Ammon's horn (tissue), 1 donor: ENCODE results near the gene DIP2B.

ENCODE experiments used
- DNase-seq: peaks from one replicate; pipeline ENCODE4 v3.0.0-alpha.2; 2016; ENCODE audit warnings: low spot score

DIP2B gene

GRCh38 chr12:50771409-50771808 lies 266.6 kb downstream of the DIP2B start:
- DNase-seq = no peak

DNA sequence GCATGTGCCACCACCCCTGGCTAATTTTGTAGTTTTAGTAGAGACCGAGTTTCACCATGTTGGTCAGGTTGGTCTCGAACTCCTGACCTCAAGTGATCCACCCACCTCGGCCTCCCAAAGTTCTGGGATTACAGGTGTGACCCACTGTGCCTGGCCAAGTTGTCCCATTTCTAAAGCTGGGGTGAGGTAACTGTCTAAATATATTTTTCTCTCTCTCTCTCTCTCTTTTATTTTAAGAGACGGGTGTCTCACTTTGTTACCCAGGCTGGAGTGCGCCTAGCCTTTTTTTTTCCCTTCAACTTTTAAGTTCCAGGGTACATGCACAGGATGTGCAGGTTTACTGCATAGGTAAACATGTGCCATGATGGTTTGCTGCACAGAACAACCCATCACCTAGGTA lies 267.7 kb downstream of the DIP2B start:
- no peak for DNase-seq

DNA sequence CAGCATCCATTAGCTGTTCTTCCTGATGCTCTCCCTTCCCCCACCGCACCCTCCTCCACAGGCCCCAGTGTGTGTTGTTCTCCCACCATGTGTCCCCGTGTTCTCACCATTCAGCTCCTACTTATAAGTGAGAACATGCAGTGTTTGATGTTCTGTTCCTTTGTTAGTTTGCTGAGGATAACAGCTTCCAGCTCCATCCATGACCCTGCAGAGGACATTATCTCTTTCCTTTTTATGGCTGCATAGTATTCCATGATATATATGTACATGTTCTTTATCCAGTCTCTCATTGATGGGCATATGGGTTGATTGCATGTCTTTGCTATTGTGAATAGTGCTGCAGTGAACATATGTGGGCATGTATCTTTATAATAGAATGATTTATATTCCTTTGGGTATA lies 268.1 kb downstream of the DIP2B start:
- no peak for DNase-seq

DNA sequence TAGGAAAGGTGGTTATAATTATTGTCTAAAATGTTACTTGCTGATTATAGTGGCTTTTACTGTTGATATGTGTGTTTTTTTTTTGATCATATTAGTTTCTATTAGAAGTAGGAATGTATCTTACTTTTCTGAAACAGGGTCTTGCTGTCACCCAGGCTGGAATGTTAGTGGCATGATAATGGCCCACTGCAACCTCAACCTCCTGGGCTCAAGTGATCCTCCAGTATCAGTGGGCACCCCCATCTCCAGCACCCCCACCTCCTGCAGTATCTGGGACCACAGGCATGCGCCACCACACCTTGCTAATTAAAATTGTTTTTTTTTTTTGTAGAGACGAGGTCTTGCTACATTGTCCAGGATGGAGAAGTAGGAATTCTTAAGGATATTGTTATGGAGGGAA lies 270.5 kb downstream of the DIP2B start:
- DNase-seq = no peak

DNA sequence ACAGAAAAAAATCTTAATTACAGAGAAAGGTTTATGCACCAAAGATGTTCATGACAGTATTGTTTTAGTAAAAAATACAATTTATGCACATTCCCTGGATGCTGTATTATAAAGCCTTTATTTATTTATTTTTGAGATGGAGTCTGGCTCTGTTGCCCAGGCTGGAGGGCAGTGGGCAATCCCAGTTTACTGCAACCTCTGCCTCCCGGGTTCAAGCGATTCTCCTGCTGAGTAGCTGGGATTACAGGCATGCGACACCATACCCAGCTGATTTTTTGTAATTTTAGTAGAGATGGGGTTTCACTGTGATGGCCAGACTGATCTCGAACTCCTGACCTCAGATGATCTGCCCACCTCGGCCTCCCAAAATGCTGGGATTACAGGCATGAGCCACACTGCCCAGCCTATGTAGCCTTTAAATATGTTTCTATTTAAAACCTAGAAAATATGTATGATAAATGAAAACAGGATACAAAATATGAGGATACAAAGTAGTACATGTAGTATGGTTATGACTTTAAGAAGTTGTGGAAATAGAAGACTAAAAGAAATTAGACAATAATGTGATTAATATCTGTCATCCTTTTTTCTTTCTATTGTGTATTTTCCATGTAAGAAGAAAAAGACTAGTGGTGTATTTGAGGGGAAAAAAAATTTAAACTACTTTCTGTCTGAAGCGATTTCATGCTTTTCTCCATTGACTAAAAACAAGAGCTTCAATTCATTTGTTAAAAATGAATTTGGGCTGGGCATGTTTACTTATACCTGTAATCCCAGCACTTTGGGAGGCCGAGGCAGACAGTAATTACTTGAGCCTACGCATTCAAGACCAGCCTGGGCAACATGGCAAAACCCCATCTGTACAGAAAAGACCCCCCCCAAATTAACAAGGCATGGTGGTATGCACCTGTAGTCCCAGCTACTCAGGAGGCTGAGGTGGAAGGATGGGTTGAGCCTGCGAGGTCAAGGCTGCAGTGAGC lies 272.3 kb downstream of the DIP2B start:
- no peak for DNase-seq

DNA sequence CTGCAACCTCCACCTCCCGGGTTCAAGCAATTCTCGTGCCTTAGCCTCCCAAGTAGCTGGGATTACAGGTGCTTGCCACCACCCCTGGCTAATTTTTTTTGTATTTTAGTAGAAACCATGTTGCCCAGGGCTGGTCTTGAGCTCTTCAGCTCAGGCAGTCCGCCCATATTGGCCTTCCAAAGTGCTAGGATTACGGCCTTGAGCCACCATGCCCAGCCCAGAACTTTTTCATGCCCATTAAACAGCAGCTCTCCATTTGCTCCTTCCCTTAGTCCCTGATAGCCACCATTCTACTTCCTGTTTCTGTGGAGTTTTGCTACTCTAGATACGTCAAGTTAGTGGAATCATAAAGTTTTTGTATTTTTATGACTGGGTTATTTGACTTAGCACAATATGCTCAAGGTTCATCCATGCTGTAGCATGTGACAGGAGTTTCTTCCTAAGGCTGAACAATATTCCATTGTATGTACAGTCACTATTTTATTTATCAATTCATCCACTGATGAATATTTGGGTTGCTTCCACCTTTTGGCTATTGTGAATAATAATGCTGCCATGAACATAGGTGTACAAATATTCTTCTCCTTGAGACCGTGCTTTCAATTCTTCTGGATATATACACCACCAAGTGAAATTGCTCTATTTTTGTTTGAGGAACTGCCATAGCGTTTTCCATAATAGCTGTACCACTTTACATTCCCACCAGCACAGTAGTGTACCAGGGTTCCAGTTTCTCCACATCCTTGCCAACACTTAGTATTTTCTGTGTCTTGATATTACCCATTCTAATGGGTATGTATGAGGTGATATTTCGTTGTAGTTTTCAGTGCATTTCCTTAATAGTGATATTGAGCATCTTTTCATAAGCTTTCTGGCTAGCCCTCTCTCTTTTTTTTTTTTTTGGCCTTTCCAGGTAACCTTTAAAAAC lies 274.1 kb downstream of the DIP2B start:
- DNase-seq = no peak

GRCh38 chr12:50780013-50780412 lies 275.2 kb downstream of the DIP2B start:
- no peak for DNase-seq

GRCh38 chr12:50784501-50784900 lies 279.7 kb downstream of the DIP2B start:
- DNase-seq = no peak

GRCh38 chr12:50785406-50786001 lies 280.7 kb downstream of the DIP2B start:
- DNase-seq = no peak

DNA sequence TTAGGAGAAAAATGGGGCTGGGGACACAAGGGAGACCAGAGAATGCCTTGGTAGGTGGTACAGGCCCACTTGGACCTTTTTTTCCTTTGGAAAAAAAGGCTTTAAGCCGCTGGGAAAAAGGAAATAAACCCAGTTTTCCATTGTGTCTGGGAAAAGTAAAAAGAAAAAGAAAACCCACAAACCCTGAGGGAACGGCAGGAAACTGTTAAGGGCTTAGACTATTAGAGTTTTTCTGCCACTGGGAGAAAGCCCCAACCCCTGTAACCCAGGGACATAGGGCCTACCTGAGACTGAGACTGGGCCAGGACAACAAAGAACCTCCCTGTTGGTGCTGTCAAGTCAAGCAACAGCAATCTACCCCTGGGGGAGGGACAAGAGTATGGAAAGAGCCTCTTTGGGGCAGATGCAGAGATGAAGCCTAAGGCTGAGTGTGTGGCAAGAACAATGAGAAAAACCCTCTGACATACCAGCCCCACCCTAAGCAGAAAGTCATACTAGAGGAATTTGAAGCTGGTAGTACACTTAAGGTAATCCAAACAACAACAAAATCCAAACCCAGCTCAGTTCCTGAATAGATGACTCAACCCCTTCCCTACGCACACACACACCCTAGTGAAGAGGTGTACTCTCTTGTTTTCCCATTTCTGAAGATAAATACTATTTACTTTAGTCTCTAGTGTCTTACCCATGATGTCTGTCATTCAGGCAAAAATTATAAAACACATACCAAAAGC lies 281.9 kb downstream of the DIP2B start:
- DNase-seq = no peak

DNA sequence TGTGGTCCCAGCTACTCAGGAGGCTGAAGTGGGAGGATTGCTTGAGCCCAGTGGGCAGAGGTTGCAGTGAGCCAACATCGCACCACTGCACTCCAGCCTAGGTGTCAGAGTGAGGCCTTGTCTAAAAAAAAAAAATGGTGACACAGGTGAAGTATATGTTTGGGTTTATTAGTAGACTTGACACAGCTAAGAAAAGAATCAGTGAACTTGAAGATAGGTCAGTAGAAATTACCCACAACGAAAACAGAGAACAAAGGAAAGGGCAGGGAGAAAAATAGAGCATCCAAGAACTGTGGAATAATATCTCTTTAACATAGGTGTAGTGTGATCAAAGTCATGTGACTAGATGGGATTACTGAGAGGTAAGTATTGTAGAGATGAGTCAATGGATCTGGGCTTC lies 282.8 kb downstream of the DIP2B start:
- no peak for DNase-seq

- no peak for DNase-seq
Observed at GRCh38 chr12:50788561-50788960, 283.8 kb downstream of the DIP2B start.

DNA sequence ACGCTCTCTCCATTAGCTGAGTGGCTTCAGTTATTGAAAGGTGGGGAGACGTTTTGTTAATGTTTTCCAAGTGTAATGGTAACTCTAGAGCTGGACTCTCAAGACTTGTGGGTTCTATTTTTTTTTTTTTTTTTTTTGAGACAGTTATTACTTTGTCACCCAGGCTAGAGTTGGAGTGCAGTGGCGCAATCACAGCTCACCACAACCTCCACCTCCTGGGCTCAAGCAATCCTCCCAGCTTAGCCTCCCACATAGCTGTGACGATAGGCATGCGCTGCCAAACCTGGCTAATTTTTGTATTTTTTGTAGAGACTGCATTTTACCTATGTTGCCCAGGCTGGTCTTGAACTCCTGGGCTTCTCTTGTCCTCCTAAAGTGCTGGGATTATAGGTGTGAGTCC lies 285.3 kb downstream of the DIP2B start:
- DNase-seq = no peak
